CD4-positive, alpha-beta T cell treated with Interleukin-10 for 1 hour (primary cell): ENCODE measurements around the gene CENPB.
"Not testable (repeated sequence)": the region's sequence is repeated elsewhere in the genome, so short reads cannot be mapped to it uniquely, and the experiment has no call there.

Experiments
- DNase-seq: peaks from one replicate; pipeline ENCODE4 v3.0.0-alpha.2; 2020

Gene CENPB

DNA sequence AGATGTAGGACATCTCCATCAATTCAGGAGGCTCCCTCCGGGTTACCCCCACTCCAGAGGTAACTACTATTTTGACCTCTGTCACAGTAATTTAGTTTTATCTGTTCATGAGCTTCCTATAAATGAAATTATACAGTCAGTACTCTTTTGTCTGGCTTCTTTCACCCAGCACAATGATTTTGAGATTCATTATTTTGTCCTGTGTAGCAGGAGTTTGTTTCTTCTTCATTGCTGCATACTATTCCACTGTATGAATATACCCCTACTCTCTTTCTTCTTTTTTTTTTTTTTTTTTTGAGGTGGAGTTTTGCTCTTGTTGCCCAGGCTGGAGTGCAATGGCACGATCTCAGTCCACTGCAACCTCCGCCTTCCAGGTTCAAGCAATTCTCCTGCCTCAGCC, 22.0 kb upstream of the CENPB start:
- DNase-seq: no peak

- DNase-seq: no peak
Measured at GRCh38 chr20:3804781-3805180, 18.2 kb upstream of the CENPB start.

DNA sequence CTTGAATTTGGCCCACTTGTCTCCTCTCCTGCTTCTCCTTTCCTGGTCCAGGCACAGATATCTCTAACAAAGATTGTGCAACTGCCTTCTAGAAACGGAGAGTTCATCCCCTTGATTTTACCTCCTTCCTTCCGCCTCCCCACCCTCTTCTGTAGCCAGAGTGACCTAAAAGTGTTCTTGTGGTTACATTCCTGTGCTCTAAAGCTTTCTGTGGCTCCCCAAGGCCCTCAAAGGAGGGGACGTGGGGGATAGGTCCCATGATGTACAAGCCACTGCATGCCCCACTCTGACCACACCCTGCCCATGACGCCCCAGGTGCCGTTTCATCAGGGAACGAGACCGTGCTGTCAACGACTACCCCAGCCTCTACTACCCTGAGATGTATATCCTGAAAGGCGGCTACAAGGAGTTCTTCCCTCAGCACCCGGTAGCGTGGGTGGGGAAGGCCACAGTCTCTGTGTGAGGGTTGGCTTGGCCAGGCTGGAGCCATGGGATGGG, 17.8 kb upstream of the CENPB start:
- no peak for DNase-seq

GRCh38 chr20:3803854-3804253, 17.3 kb upstream of the CENPB start:
- no peak for DNase-seq

GRCh38 chr20:3803289-3803688, 16.7 kb upstream of the CENPB start:
- DNase-seq: no peak

DNA sequence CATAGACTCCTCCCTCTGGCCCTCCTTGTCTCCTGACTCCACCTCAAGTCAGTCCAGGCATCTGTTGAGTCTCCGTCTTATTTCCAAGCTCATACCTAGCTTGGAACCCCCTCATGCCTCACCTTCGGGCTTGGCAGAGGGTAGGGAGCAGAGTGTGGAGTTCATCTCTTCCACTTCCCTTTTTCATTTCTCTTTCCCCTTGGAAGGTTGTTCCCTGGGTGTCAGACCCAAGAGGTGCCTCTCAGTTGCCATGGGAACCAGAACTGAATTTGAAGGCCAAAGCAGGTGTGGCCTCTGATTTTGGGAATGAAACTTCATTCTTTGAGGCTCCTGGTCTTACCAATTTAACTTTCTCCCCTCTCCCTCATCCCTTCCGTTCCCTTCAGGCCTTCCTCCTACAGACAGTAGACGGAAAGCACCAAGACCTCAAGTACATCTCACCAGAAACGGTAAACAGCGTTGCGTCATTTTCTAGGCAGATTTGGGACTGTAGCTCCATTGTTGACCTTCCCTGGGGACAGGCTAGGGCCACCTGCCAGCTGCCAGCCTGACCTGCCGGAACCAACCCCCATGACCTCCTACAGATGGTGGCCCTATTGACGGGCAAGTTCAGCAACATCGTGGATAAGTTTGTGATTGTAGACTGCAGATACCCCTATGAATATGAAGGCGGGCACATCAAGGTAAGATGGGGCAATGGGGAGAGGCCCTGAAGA, 16.1 kb upstream of the CENPB start:
- no peak for DNase-seq

DNA sequence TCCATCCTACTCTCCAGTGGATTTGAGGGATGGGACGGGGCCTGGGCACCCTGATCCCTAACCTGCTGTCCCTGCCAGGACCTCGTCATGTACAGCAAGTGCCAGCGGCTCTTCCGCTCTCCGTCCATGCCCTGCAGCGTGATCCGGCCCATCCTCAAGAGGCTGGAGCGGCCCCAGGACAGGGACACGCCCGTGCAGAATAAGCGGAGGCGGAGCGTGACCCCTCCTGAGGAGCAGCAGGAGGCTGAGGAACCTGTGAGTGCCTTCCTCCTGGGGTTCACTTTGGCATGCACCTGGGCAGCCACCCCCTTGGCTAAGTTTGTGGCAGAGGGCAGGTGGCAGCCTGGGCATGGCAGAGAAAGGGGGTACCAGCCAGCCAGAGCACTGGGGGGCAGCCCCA, 15.3 kb upstream of the CENPB start:
- DNase-seq: no peak

GRCh38 chr20:3801299-3801698, 14.8 kb upstream of the CENPB start:
- no peak for DNase-seq

DNA sequence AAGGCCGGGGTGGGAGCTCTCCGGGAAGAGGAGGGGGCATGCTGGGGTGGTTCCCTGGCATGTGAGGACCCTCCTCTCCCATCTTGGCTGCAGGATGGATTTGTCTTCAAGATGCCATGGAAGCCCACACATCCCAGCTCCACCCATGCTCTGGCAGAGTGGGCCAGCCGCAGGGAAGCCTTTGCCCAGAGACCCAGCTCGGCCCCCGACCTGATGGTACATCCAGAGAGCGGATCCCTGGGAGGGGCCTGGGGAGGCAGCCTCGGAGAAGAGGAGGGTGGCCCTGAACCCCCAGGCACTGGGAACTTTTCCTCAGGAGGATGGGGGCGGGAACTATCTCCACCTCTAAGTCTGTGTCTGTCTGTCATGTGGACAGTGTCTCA, 14.3 kb upstream of the CENPB start:
- no peak for DNase-seq

GRCh38 chr20:3800256-3800877, 13.8 kb upstream of the CENPB start:
- DNase-seq: no peak

GRCh38 chr20:3798908-3799248, 12.3 kb upstream of the CENPB start:
- DNase-seq: no peak

- DNase-seq: no peak
Measured at GRCh38 chr20:3798373-3798768, 11.8 kb upstream of the CENPB start.

- peak; percentile 65 for DNase-seq
Measured at GRCh38 chr20:3797592-3798372, 11.2 kb upstream of the CENPB start.

- no peak for DNase-seq
Measured at GRCh38 chr20:3797226-3797545, 10.6 kb upstream of the CENPB start.

DNA sequence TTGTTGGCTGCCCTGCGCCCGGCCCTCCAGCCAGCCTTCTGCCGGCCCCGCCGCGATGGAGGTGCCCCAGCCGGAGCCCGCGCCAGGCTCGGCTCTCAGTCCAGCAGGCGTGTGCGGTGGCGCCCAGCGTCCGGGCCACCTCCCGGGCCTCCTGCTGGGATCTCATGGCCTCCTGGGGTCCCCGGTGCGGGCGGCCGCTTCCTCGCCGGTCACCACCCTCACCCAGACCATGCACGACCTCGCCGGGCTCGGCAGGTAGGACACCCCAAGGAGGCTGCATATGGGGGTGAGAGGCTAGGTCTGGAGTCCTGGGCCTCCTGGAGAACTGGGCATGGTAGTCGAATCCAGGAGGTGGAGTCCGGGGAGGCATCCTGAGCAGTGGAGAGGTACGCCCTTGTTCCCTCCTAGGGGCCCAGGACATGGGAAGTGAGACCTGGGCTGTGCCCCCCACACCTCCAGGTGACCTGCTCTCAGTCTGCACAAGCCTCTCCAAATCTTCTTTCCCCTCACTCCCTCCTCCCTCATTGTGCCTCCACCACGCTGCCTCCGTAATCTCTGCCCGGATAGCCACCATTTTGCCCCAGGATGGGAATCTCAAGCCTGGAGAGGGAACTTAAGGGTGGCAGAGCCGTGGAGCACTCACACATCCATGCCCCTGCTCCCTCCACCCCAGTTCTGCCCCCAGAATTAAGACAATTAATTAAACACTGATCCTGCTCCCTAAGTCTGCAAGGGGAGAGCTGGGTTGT, 10.1 kb upstream of the CENPB start:
- no peak for DNase-seq

DNA sequence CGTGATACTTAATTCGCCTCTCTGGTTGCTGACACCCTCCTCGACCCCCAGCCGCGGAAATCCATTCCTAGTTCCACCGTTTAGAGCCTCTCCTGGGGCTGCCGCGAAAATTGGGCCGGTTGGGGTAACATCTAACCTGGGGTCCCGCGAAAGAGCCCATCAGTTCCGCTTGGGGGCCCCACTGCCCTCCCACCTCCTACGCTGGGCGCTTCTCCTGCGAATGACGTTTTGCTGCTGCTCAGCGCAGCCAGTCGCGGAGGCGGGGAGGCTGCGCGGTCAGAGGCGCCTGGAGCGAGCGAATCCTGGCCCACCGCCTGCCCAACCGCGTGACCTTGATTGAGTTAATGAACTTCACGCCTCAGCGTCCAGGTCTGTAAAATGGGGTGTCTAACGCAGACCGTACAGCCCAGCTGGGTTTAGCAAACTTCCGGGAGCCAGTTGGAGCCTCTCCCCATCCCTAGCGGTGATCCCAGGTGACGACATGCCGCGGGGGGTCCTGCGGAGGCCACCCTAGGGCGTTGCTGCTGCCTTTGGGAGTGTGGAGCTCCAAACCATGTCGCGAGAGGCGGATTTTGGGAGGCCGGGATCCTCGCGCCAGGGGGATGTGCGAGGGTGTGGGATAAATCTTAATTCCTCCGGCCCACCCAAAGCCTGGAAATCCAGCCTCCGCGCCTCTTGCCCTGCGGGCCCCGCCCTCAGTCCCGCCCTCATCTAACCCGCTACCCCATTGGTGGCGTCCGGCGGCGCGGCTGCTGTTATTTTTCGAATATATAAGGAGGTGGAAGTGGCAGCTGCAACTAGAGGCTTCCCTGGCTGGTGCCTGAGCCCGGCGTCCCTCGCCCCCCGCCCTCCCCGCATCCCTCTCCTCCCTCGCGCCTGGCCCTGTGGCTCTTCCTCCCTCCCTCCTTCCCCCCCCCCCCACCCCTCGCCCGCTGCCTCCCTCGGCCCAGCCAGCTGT, 9.2 kb upstream of the CENPB start, which contains the start of gene CDC25B:
TSS of gene CDC25B (plus strand) at position 800 of the 958 bp plus-strand sequence. CDS start 222 bp downstream, outside the sequence.
- DNase-seq: peak; percentile 91

GRCh38 chr20:3794701-3795420, 8.3 kb upstream of the CENPB start:
- no peak for DNase-seq

- DNase-seq: not testable (repeated sequence)
Measured at GRCh38 chr20:3794168-3794567, 7.6 kb upstream of the CENPB start.

GRCh38 chr20:3789201-3789600, 2.7 kb upstream of the CENPB start:
- DNase-seq: not testable (repeated sequence)

DNA sequence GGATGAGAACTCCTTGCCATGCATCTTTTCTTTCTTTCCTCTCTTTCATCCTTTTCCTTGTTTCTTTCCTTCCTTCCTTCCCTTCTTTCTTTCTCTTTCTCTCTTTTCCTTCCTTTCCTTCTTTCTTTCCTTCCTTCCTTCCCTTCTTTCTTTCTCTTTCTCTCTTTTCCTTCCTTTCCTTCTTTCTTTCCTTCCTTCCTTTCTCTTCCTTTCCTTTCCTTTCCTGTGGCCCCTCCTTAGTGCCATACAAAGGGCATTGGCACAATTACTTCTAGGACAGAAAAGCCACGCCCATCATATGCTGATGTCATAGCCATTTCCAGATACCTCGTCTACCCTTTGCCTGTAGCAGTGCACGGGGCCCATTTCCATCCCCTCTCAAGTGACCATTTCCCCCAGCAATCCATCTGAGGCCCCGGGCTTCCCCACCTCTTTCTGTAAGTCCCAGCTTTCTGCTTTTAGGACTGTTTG, 2.2 kb upstream of the CENPB start:
- DNase-seq: no peak

DNA sequence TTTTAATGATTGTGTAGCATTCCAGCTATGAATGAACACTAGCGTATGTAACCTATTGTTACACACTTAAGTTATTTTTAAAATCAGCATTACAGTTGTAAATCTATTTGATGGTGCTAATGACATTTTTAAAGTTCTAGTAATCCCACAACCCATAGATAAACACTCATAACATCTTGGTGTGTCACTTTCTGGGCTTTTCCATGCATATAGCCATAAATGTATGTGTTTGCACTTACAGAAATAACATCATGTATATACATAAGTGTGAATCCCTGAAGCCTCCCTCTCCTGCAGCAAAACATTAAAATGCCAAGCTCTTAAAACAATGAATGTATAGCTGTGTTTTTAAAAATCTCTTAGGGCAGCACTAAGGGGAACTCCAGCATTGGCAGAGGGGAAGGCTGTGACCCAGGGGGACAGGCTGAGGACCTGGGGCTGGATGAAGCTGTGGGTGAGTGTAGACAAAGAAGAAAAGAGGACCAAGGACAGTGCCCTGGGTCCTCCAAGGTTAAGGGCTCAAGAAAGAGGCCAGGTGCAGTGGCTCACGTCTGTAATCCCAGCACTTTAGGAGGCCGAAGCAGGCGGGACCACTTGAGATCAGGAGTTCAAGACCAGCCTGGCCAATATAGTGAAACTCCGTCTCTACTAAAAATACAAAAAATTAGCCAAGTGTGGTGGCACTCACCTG, 929 bp upstream of the CENPB start:
- no peak for DNase-seq
